Right lobe of liver (tissue), 6 donors: Measurements from ENCODE around the gene ADGRF3. TPM values are rescaled to one million over a fixed set of nuclear protein-coding genes. Genes with fewer than 3 reads are reported as not detected.

ENCODE experiments used
- ATAC-seq, 4 donors: fragments of 200-7000 bp; cut with Tn5 transposase; one replicate each; pipeline ENCODE4 v1.9.1; 2020; ENCODE audit warnings: mild to moderate bottlenecking in 4 of 4, moderate library complexity in 4 of 4
- DNase-seq, 3 donors: peaks; one replicate each; pipeline ENCODE4 v3.0.0-alpha.2; 2020
- H3K27ac ChIP-seq, 3 donors: fragments of 200-600 bp; one replicate each; pipeline ENCODE4 v1.8.0; 2022
- H3K27me3 ChIP-seq, 2 donors: fragments of 200-600 bp; one replicate each; pipeline ENCODE4 v1.8.0; 2022
- H3K36me3 ChIP-seq, 4 donors: fragments of 200-600 bp; sonication (generic) in 1 of 4; one replicate each; pipeline versions ENCODE4 v1.5.1 to v1.8.0; 2017 to 2022; ENCODE audit warnings: control low read depth in 1 of 4
- H3K4me1 ChIP-seq, 4 donors: fragments of 200-600 bp; sonication (generic) in 1 of 4; one replicate each; pipeline versions ENCODE4 v1.5.1 to v1.8.0; 2017 to 2022; ENCODE audit warnings: control low read depth in 1 of 4
- H3K4me3 ChIP-seq, 3 donors: fragments of 200-600 bp; one replicate each; pipeline ENCODE4 v1.8.0; 2022
- H3K9me3 ChIP-seq, 4 donors: fragments of 200-600 bp; sonication (generic) in 1 of 4; one replicate each; pipeline versions ENCODE4 v1.5.1 to v1.8.0; 2017 to 2022; ENCODE audit warnings: control low read depth in 1 of 4
- CTCF ChIP-seq, 4 donors: fragments of 200-600 bp in 3 of 4; fragments of 450-650 bp in 1 of 4; IDR thresholded peaks; one replicate each; pipeline versions ENCODE4 v1.5.1 to v1.8.0; 2016 to 2022; ENCODE audit warnings: antibody characterized with exemption in 4 of 4, mild to moderate bottlenecking in 2 of 4
- POLR2A ChIP-seq: fragments of 450-650 bp; IDR thresholded peaks from one replicate; pipeline ENCODE4 v1.6.1; 2017; ENCODE audit warnings: antibody characterized with exemption, mild to moderate bottlenecking
- WGBS: methylation state at CpG from one replicate; pipeline ENCODE4 v1.1.6; 2018; ENCODE audit warnings: low coverage, low lambda C conversion rate; ENCODE audit not compliant: insufficient coverage; ENCODE audit errors: missing lambda C conversion rate; 5-methylcytosine and 5-hydroxymethylcytosine counted together
- intact Hi-C, 2 donors: fragments of 100-400 bp; cut with DNase I; formaldehyde crosslinking; loops; one replicate each; pipeline versions ENCODE4 v1.11.2 to v1.14.1; 2022
- total RNA-seq, 6 experiments: library from RNA; depleted of rRNA in 2 of 6; stranded (reverse); fragments of >200 nt in 2 of 6; fragmentation: NEBNext Ultra II Directional in 3 of 6; extraction: Animal tissue kit (Norgen Biotek cat#: 25700) in 3 of 6; gene quantifications; one replicate each; pipeline versions ENCODE4 v1.1.0 to v1.2.4, GENCODE V29; 2016 to 2023
- donor health status: DM: no; HTN: yes; CAD: no.
- donor health status: DM: no; HTN: no; CAD: no.
- donor health status: DM: no; HTN: no; CAD: no.
- donor health status: DM: no; HTN: yes; CAD: no.
- donor health status: DM: no; HTN: yes; CAD: no.

Gene ADGRF3
- total RNA-seq, 6 experiments from 2014 or later, result 0.07 to 0.51 (median 0.15) TPM; not detected in 3

GRCh38 chr2:26345545-26346453, 790 bp downstream of the ADGRF3 start, which contains the start of gene SELENOI:
Gene SELENOI (plus strand): TSS chr2:26346143. CDS start chr2:26346233, 90 bp downstream.
- intact Hi-C loops, result no loop called here
- no peaks in the 10 kb centered on the region for H3K9me3 ChIP-seq
- 0% methylated on average over 18 of the region's 80 CpGs for WGBS
- H3K27me3 ChIP-seq, result no peaks in the 10 kb centered on the region
- ATAC-seq (peak; percentile 93 to 98 (median 96)), DNase-seq (peak; percentile 99)
- peak within 1 kb of the TSS; percentile 93 to 97 (median 95) for H3K27ac ChIP-seq
- peaks cover 0 to 26% (median 4%) of the 10 kb centered on the region in 4 donors for H3K4me1 ChIP-seq
- peak within 1 kb of the TSS; percentile 89 to 93 (median 91) for H3K4me3 ChIP-seq
- no peaks in the 10 kb centered on the region for H3K36me3 ChIP-seq
- TF ChIP-seq POLR2A (peak; percentile 91), CTCF (IDR thresholded peaks at IDR 0.05) (no peak)

- H3K9me3 ChIP-seq, result no peaks in the 10 kb centered on the region
- no peak for ATAC-seq
- TF ChIP-seq CTCF (IDR thresholded peaks at IDR 0.05), result no peak
- TF ChIP-seq POLR2A, result no peak
- peak overlapping the region; percentile 73 to 93 (median 91) for H3K4me3 ChIP-seq
- peak overlapping the region; percentile 89 to 97 (median 90) for H3K27ac ChIP-seq
- WGBS, result under 1% methylated on average over 9 of the region's 9 CpGs
- intact Hi-C loops, result no loop called here
- no peak for DNase-seq
- no peaks in the 10 kb centered on the region for H3K36me3 ChIP-seq
- peaks cover 0 to 26% (median 4%) of the 10 kb centered on the region in 4 donors for H3K4me1 ChIP-seq
- no peaks in the 10 kb centered on the region for H3K27me3 ChIP-seq
These were observed 1.4 kb downstream of the ADGRF3 start for GRCh38 chr2:26345283-26345544.

- Histone ChIP-seq H3K4me1 (peaks cover 0 to 26% (median 4%) of the 10 kb centered on the region in 4 donors), H3K36me3 (peaks cover 0 to 1% (median 0%) of the 10 kb centered on the region in 4 donors), H3K9me3 (no peaks in the 10 kb centered on the region), H3K27me3 (no peaks in the 10 kb centered on the region), H3K4me3 (peak overlapping the region; percentile 73 to 93 (median 91)), H3K27ac (peak overlapping the region; percentile 89 to 97 (median 90))
- ATAC-seq (peak in 1 of 4 donors; percentile 3), DNase-seq (peak in 1 of 3 donors; percentile 49)
- TF ChIP-seq POLR2A, result no peak
- TF ChIP-seq CTCF (IDR thresholded peaks at IDR 0.05), result no peak
- 36% methylated on average over 17 of the region's 17 CpGs for whole genome bisulfite sequencing
- intact Hi-C loops, result no loop called here
These were observed 1.9 kb downstream of the ADGRF3 start for GRCh38 chr2:26344581-26345282.

- WGBS, result 84% methylated on average over 3 of the region's 3 CpGs
These were observed 5.8 kb downstream of the ADGRF3 start for GRCh38 chr2:26340831-26341230.

More at GRCh38 chr2:26340831-26341230, 5.8 kb downstream of the ADGRF3 start:
- H3K27me3 ChIP-seq, result no peaks in the 10 kb centered on the region
- H3K36me3 ChIP-seq, result peaks cover 0 to 1% (median 0%) of the 10 kb centered on the region in 4 donors
- H3K9me3 ChIP-seq, result no peaks in the 10 kb centered on the region
- H3K4me1 ChIP-seq, result peaks cover 0 to 8% (median 0%) of the 10 kb centered on the region in 4 donors
- no peak overlapping the region for H3K4me3 ChIP-seq
- intact Hi-C loops, result no loop called here
- TF ChIP-seq CTCF (IDR thresholded peaks at IDR 0.05), result no peak
- no peak for TF ChIP-seq POLR2A
- ATAC-seq (no peak), DNase-seq (no peak)
- no peak overlapping the region for H3K27ac ChIP-seq
